Stomach (tissue), 9 donors: ENCODE results near the gene DNAH10. TPM values are rescaled to one million over a fixed set of nuclear protein-coding genes. Genes with fewer than 3 reads are reported as not detected.

ENCODE experiments used
- DNase-seq, 2 donors: peaks; one replicate each; pipeline versions ENCODE4 v3.0.0 to v3.0.0-alpha.2; 2013 to 2019
- H3K27ac ChIP-seq, 5 donors: fragments of 200-600 bp in 4 of 5; sonication (generic) in 4 of 5; one replicate each; pipeline ENCODE4 v1.5.1; 2013 to 2019; ENCODE audit warnings: mild to moderate bottlenecking in 1 of 5, moderate library complexity in 1 of 5
- H3K27me3 ChIP-seq, 3 donors: fragments of 200-600 bp; sonication (generic); one replicate each; pipeline ENCODE4 v1.5.1; 2017 to 2019; ENCODE audit warnings: mixed run types in 1 of 3
- H3K36me3 ChIP-seq, 4 donors: fragments of 200-600 bp; sonication (generic); 1 replicate in 3 of 4; 2 replicates in 1 of 4; pipeline ENCODE4 v1.5.1; 2016 to 2019
- H3K4me1 ChIP-seq, 4 donors: fragments of 200-600 bp; sonication (generic); one replicate each; pipeline ENCODE4 v1.5.1; 2016 to 2019
- H3K4me3 ChIP-seq, 4 donors: fragments of 200-600 bp; sonication (generic) in 3 of 4; one replicate each; pipeline ENCODE4 v1.5.1; 2016 to 2019; ENCODE audit warnings: mild to moderate bottlenecking in 1 of 4
- H3K9me3 ChIP-seq, 4 donors: fragments of 200-600 bp; sonication (generic); one replicate each; pipeline ENCODE4 v1.5.1; 2016 to 2019
- CTCF ChIP-seq, 7 experiments: fragments of 450-650 bp in 4 of 7; fragments of 200-600 bp in 3 of 7; sonication (generic) in 3 of 7; IDR thresholded peaks; one replicate each; pipeline ENCODE4 v1.5.1; 2016 to 2019; ENCODE audit warnings: antibody characterized with exemption in 7 of 7, control low read depth in 2 of 7, mild to moderate bottlenecking in 1 of 7
- EP300 ChIP-seq: sonication (generic); formaldehyde crosslinking; IDR thresholded peaks from one replicate; pipeline ENCODE4 v1.6.1; 2017; ENCODE audit warnings: antibody characterized with exemption
- POLR2A ChIP-seq, 4 donors: fragments of 450-650 bp; IDR thresholded peaks; one replicate each; pipeline ENCODE4 v1.6.1; 2016; ENCODE audit warnings: antibody characterized with exemption in 4 of 4, control low read depth in 2 of 4, mild to moderate bottlenecking in 1 of 4, moderate library complexity in 1 of 4
- POLR2AphosphoS5 ChIP-seq, 3 donors: sonication (generic); formaldehyde crosslinking; IDR thresholded peaks; one replicate each; pipeline ENCODE4 v1.6.1; 2016; ENCODE audit warnings: antibody characterized with exemption in 3 of 3
- WGBS, 5 donors: extraction: QIAGEN DNeasy Blood & Tissue Kit in 3 of 5; methylation state at CpG; one replicate each; pipeline versions ENCODE4 v1.1.5 to v1.1.7; 2013 to 2018; 5-methylcytosine and 5-hydroxymethylcytosine counted together
- intact Hi-C: fragments of 100-400 bp; cut with DNase I; formaldehyde crosslinking; loops from one replicate; pipeline ENCODE4 v1.15.1; 2023; ENCODE audit warnings: low total_unique reads
- polyA plus RNA-seq, 3 donors: library from polyadenylated mRNA; stranded (reverse); fragments of 200-250 nt; gene quantifications; one replicate each; pipeline ENCODE4 v1.2.3, GENCODE V29; 2013
- total RNA-seq, 5 donors: library from RNA; depleted of rRNA; stranded (reverse); fragments of >200 nt; gene quantifications; one replicate each; pipeline versions ENCODE4 v1.1.0 to v1.2.3, GENCODE V29; 2014 to 2016
- donor health status: healthy with polysubstance abuse.
- donor health status: Bipolar disorder and iron deficiency.
- donor health status: healthy.

Gene DNAH10
- total and polyA plus RNA-seq, 8 donors, result under 0.01 to 0.92 (median 0.15) TPM; not detected in 3

- TF ChIP-seq POLR2A (IDR thresholded peaks at IDR 0.05) (no peak), POLR2AphosphoS5 (IDR thresholded peaks at IDR 0.05) (no peak), EP300 (no peak), CTCF (IDR thresholded peaks at IDR 0.05) (no peak)
- H3K27me3 ChIP-seq, result peaks cover 0 to 32% (median 0%) of the 10 kb centered on the region in 3 donors
Observed at GRCh38 chr12:123867141-123867540, 105.0 kb downstream of the DNAH10 start.

GRCh38 chr12:123868791-123869190, 106.7 kb downstream of the DNAH10 start:
- Histone ChIP-seq H3K4me3 (no peak overlapping the region), H3K36me3 (no peaks in the 10 kb centered on the region), H3K27ac (no peak overlapping the region), H3K9me3 (no peaks in the 10 kb centered on the region), H3K27me3 (peaks cover 0 to 34% (median 0%) of the 10 kb centered on the region in 3 donors), H3K4me1 (no peaks in the 10 kb centered on the region)
- intact Hi-C loops, result no loop called here
- 88 to 92% (median 89%) methylated on average over 10 of the region's 10 CpGs for WGBS, 5 donors
- TF ChIP-seq CTCF (IDR thresholded peaks at IDR 0.05) (no peak), POLR2AphosphoS5 (IDR thresholded peaks at IDR 0.05) (no peak), POLR2A (IDR thresholded peaks at IDR 0.05) (no peak), EP300 (no peak)
- no peak for DNase-seq

More at GRCh38 chr12:123867141-123867540, 105.0 kb downstream of the DNAH10 start:
- Histone ChIP-seq H3K36me3 (no peaks in the 10 kb centered on the region), H3K4me1 (no peaks in the 10 kb centered on the region), H3K27ac (no peak overlapping the region), H3K4me3 (no peak overlapping the region), H3K9me3 (no peaks in the 10 kb centered on the region)
- intact Hi-C loops, result no loop called here
- no peak for DNase-seq
- WGBS, 5 donors, result 38 to 69% (median 58%) methylated on average over 1 of the region's 1 CpG

- TF ChIP-seq CTCF (IDR thresholded peaks at IDR 0.05), result no peak
- no peak for TF ChIP-seq POLR2AphosphoS5 (IDR thresholded peaks at IDR 0.05)
- TF ChIP-seq POLR2A (IDR thresholded peaks at IDR 0.05), result no peak
- no peak for TF ChIP-seq EP300
Observed at GRCh38 chr12:123873793-123874192, 111.7 kb downstream of the DNAH10 start.

GRCh38 chr12:123877968-123878367, 115.9 kb downstream of the DNAH10 start:
- 73 to 81% (median 77%) methylated on average over 6 of the region's 6 CpGs for WGBS, 5 donors
- Histone ChIP-seq H3K36me3 (no peaks in the 10 kb centered on the region), H3K27me3 (peaks cover 0 to 15% (median 0%) of the 10 kb centered on the region in 3 donors), H3K9me3 (no peaks in the 10 kb centered on the region), H3K27ac (no peak overlapping the region), H3K4me3 (no peak overlapping the region), H3K4me1 (no peaks in the 10 kb centered on the region)
- TF ChIP-seq CTCF (IDR thresholded peaks at IDR 0.05) (no peak), POLR2AphosphoS5 (IDR thresholded peaks at IDR 0.05) (no peak), POLR2A (IDR thresholded peaks at IDR 0.05) (no peak), EP300 (no peak)
- no peak for DNase-seq
- intact Hi-C loops, result no loop called here

More at GRCh38 chr12:123873793-123874192, 111.7 kb downstream of the DNAH10 start:
- Histone ChIP-seq H3K4me3 (no peak overlapping the region), H3K4me1 (no peaks in the 10 kb centered on the region), H3K36me3 (no peaks in the 10 kb centered on the region), H3K9me3 (no peaks in the 10 kb centered on the region), H3K27ac (no peak overlapping the region), H3K27me3 (peaks cover 0 to 40% (median 0%) of the 10 kb centered on the region in 3 donors)
- intact Hi-C loops, result no loop called here
- DNase-seq, result no peak
- 76 to 81% (median 76%) methylated on average over 3 of the region's 3 CpGs for WGBS, 5 donors
